NCI-H2107 (cell line): Measurements from ENCODE around the gene OR52J3.
"Not testable (repeated sequence)": the region's sequence is repeated elsewhere in the genome, so short reads cannot be mapped to it uniquely, and the experiment has no call there.

Experiments
- DNase-seq: peaks from one replicate; lab custom pipeline; 2025; lab: John Stamatoyannopoulos, UW

Gene OR52J3

GRCh38 chr11:5046226-5046625 is at the start of gene OR52J3:
OR52J3 (plus strand) TSS chr11:5046526; CDS start chr11:5046526, 0 bp downstream.
- no peak for DNase-seq

GRCh38 chr11:5004424-5005274 is 41.7 kb upstream of the OR52J3 start:
- no peak for DNase-seq

- DNase-seq = no peak
Observed at GRCh38 chr11:5007561-5007960, 38.8 kb upstream of the OR52J3 start.

DNA sequence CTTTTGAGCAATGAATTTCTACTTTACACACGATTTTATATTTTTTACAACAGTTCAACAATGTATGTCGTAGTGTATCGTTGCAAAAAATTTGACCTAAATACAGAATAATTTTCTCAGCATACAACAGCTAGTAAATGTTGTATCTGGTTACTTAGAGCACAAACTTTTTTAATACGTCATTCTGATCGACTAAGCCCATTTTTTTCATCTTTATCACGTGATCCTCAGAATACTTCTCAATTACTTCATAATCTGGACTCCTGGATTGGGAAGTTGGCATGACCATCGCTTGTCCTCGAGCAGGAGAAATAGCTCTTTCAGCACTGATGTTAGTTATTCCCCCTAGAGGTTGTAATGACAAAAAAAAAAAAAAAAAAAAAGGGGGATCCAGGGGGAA is 35.1 kb upstream of the OR52J3 start:
- DNase-seq = no peak

DNA sequence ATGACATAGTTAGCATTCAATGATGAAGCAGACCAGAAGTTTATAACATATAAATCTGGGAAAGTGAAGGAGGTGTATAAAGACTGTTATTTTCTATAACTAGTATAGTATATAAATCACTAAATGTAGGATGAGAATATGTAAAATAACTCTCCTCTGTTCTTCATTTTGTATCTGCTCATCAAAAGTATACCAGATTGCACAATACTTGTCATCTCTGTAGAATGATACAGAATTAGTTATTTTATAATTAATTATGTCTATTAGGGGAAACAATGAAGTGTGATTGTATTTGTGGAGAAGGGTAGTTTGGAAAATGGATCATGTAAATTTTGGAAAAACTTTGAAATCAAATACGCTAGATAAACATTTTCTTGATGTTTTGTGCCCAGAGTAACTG is 33.3 kb upstream of the OR52J3 start:
- no peak for DNase-seq

- DNase-seq = no peak
Observed at GRCh38 chr11:5021996-5022395, 24.3 kb upstream of the OR52J3 start.

DNA sequence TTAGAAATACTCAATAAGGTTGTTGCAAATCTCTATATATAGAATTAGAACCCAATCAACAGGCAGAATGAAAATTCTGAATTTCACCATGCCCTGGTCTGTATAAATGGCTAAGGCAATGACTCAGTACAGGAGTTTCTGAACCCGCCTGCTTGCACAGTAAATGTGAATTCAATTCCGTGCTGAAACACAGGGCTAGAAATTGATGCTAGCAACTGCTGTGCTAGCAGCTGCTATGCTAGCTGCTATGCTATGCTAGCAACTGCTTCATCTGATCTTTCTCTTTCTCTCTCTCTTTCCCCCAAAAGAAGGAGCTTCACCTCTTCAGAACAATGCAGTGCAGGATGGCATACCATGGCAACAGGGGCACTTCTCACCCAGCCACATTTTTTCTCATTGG is 9.7 kb upstream of the OR52J3 start:
- no peak for DNase-seq

- DNase-seq = no peak
Observed at GRCh38 chr11:5037926-5038325, 8.4 kb upstream of the OR52J3 start.

DNA sequence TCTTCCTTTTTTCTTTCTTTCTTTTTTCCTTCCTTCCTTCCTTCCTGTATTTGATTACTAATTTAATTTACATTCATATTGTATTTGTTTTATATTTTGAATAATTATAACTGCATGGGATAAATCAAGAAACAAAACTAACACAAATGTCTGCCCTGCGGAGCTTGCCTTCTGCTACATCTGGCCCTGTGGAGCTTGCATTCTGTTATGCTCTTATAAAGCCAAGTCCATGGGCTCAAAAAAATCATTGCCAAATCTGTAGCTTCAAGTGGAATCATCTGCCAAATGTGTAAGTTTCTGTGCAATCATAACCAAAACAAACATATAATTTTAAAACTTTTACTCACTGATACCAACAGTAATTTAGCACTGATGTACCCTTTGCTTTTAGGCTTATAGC is 8.0 kb upstream of the OR52J3 start:
- DNase-seq = no peak

GRCh38 chr11:5040876-5041275 is 5.5 kb upstream of the OR52J3 start:
- no peak for DNase-seq

DNA sequence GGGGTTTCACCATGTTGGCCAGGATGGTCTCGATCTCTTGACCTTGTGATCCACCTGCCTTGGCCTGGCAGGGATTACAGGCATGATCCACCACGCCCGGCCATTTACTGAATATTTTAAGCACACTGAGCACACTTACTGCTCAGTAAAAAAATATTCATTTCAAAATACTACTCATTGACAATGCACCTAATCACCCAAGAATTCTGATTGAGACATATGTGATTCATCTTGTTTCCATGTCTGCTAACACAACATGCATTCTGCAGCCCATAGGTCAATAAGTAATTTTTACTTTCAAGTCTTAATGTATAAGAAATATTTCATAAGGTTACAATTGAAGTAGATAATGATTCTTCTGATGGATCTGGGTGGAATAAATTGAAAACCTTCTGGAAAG is 4.2 kb upstream of the OR52J3 start:
- no peak for DNase-seq

- no peak for DNase-seq
Observed at GRCh38 chr11:5043380-5043779, 2.9 kb upstream of the OR52J3 start.

GRCh38 chr11:5046754-5047330 is 516 bp downstream of the OR52J3 start:
- no peak for DNase-seq

- not testable (repeated sequence) for DNase-seq
Observed at GRCh38 chr11:5058679-5059078, 12.4 kb downstream of the OR52J3 start.

DNA sequence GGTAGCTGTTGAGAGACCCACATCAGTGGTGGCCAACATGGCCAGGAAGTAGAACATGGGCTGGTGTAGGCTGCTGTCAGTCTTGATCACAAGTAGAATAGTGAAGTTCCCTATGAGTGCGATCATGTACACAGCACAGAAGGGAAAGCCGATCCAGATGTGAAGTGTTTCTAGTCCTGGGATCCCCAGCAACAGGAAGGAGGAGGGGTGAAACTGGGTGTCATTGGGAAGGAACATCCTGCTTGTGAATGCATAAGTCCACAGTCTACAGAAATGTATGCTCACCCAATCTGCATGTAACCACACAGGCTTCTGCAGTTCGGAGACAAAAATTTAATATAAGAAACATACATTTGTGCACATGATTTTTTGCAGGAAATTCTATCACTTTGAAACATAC is 13.1 kb downstream of the OR52J3 start, which contains the start of gene OR52E2:
OR52E2 (minus strand) TSS at position 237 of the 400 bp plus-strand sequence; CDS start at position 237, 0 bp downstream.
- no peak for DNase-seq

DNA sequence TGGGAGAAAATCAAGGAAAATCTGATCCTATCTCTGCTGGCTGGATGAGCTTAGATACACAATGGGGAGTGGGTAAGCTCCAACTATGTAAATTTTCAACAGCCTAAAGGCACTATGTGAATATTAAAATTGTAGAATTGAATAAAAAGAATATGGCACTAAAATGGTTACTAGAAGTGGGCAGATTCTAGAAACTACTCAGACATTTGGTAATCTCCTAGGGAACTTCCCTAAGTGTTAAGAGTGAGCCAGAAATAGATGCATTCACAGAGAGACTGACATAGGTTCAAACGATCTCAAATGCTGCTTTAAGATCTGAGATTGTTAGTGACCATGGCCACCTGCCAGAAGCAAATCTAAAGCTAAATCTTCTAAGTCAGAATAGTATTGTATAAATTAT is 18.7 kb downstream of the OR52J3 start:
- DNase-seq = no peak

DNA sequence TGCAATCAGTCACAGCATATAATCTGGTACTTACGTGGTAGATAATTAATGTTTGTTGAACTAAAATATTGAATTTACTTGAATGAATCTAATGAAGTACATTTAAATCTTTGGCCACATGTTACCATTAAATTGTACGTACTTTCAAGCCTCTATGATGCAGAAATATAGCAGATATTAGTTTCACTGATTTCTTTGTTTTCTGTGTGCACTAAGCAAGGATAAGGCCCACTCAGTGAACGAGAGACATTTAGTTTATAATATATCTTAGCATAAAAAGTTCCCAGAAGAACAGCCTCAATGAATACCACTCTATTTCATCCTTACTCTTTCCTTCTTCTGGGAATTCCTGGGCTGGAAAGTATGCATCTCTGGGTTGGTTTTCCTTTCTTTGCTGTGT is 22.9 kb downstream of the OR52J3 start, which contains the start of gene OR52E1:
OR52E1 (plus strand) TSS at position 301 of the 400 bp plus-strand sequence.
- no peak for DNase-seq

- no peak for DNase-seq
Observed at GRCh38 chr11:5071799-5072198, 25.5 kb downstream of the OR52J3 start.

GRCh38 chr11:5081405-5081804 is 35.1 kb downstream of the OR52J3 start:
- no peak for DNase-seq

DNA sequence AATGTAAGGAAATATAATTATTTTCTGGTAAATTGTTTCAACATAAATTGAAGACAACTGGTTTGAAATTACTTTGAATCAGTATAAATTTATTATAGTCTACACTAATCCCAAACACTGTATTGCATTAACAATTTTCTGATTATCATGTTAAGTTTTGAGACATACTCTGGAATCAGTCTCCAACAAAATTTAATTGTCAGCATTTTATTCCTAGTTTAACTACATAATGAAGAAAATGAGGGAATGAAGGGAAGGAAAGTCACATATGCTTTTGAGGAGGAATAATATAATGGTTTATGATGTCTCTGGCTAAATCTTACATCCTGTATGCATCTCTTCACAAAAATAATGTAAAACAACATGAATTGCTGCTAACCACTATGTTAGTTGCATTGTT is 37.3 kb downstream of the OR52J3 start:
- DNase-seq = no peak

DNA sequence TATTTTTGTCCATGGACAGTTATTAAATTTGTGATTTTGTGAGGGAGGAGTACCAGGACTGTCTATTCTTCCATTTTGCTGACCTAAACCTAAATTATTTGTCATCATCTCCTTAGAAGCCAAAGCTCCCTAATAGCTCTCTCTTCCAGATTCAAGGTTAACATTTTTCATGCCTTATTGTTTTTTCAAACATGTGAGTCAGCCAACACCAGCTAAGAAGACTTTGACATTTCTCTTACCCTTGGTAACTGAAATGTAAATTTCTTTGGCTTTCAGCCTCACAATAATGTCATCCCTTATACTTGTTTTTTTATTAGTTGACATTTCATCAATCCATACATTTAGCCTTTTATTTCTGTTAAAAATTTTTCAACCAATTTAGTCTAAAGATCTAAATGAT is 42.2 kb downstream of the OR52J3 start:
- DNase-seq = no peak

DNA sequence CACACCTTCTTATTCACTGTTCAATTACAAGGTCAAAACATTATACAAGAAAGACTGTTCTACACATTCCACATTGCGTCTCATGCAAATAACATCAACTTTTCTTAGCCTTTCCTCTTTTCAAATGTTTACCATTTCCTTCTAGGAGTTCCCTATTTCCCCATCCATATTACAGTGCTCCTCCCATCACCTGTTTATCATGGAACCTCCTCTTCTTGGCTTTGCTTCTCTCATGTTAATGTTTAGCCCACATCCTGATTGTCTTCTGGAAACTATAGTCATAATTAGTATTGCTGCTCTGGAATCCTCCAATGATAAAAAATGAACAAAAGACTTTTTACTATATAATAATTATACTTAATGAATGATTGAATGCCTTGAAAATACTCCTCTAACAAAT is 44.3 kb downstream of the OR52J3 start:
- DNase-seq = no peak

GRCh38 chr11:5092821-5093585 is 46.7 kb downstream of the OR52J3 start:
- DNase-seq = no peak
